ENCODE results near the gene QSOX2. TPM values are rescaled to one million over a fixed set of nuclear protein-coding genes. Genes with fewer than 3 reads are reported as not detected.
A peak's percentile ranks its signal among the peaks of the same experiment; 100 is the strongest.
"Not testable (repeated sequence)": the region's sequence is repeated elsewhere in the genome, so short reads cannot be mapped to it uniquely, and the experiment has no call there.

QSOX2 gene
- total and polyA plus RNA-seq, 2 experiments from 2014 or later: 9.2 to 29.2 TPM

DNA sequence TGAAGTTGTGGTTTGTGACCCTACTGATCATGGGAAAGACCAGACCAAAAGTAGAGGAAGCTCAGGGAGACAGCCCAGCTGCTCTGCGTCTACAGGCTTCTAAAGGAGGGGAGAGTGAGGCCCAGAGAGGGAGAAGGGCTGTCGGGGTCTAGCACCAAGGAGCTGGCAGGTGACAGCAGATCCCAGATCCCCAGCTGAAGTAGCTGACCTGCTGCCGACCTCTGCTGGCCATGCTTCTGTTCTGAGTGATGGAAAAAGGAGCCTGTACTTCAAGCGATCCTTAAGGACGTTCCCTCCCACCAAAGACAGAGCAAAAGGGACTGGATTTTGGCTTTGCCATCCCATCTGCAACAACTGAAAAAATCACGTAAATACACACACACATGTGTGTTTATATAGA is 22.7 kb upstream of the QSOX2 start:
- H3K27ac Mint-ChIP-seq: no peak overlapping the region
- no peaks in the 10 kb centered on the region for H3K79me2 ChIP-seq (replicated peaks; ENCODE audit: insufficient read depth)
- no peaks in the 10 kb centered on the region for H4K20me1 ChIP-seq (replicated peaks; ENCODE audit: insufficient read depth)
- H3K4me1 ChIP-seq (ENCODE audit: insufficient read depth): peaks cover 6% of the 10 kb centered on the region; the same call in 1 of the 2 replicates
- H3K4me3 ChIP-seq: peak overlapping the region; percentile 77; the same call in 1 of the 2 replicates
- no peaks in the 10 kb centered on the region for H3K36me3 Mint-ChIP-seq (ENCODE audit: low read depth)
- H3K4me3 Mint-ChIP-seq: peak overlapping the region; percentile 74
- TF ChIP-seq ZNF114 (CRISPR knock-in tag; IDR thresholded peaks at IDR 0.05) (no peak), NANOG (IDR thresholded peaks at IDR 0.05; ENCODE audit: borderline replicate concordance) (no peak), POLR2AphosphoS5 (IDR thresholded peaks at IDR 0.05; ENCODE audit: low read depth) (no peak)
- TF ChIP-seq, protein P1, sequence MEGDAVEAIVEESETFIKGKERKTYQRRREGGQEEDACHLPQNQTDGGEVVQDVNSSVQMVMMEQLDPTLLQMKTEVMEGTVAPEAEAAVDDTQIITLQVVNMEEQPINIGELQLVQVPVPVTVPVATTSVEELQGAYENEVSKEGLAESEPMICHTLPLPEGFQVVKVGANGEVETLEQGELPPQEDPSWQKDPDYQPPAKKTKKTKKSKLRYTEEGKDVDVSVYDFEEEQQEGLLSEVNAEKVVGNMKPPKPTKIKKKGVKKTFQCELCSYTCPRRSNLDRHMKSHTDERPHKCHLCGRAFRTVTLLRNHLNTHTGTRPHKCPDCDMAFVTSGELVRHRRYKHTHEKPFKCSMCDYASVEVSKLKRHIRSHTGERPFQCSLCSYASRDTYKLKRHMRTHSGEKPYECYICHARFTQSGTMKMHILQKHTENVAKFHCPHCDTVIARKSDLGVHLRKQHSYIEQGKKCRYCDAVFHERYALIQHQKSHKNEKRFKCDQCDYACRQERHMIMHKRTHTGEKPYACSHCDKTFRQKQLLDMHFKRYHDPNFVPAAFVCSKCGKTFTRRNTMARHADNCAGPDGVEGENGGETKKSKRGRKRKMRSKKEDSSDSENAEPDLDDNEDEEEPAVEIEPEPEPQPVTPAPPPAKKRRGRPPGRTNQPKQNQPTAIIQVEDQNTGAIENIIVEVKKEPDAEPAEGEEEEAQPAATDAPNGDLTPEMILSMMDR (conservative IDR thresholded peaks at IDR 0.05; ENCODE audit: low read depth in 2 of 2): peak in 1 of 2 experiments; percentile 62; a peak in 2 of 4 replicates
- ATAC-seq (peak; percentile 47), DNase-seq (ENCODE audit: low spot score) (peak; percentile 58)
- peaks cover 4% of the 10 kb centered on the region for H3K27me3 Mint-ChIP-seq (ENCODE audit: insufficient read depth, low read depth, poor library complexity)
- H3K36me3 ChIP-seq (ENCODE audit: insufficient read depth): no peaks in the 10 kb centered on the region
- H3K4me2 ChIP-seq: peak overlapping the region; percentile 91; the same call in 1 of the 2 replicates
- no peaks in the 10 kb centered on the region for H3K9me3 Mint-ChIP-seq
- no peak overlapping the region for H3K27ac ChIP-seq (ENCODE audit: low read depth)
- no peaks in the 10 kb centered on the region for H3K9me2 ChIP-seq (ENCODE audit: insufficient read depth)
- peaks cover 25% of the 10 kb centered on the region for H3K4me1 Mint-ChIP-seq
- H2AFZ ChIP-seq: no peak overlapping the region
- no peaks in the 10 kb centered on the region; the same call in 1 of the 2 replicates for H3F3A ChIP-seq (replicated peaks; ENCODE audit: low read depth)
- H3K27me3 ChIP-seq (ENCODE audit: insufficient read depth): no peaks in the 10 kb centered on the region

DNA sequence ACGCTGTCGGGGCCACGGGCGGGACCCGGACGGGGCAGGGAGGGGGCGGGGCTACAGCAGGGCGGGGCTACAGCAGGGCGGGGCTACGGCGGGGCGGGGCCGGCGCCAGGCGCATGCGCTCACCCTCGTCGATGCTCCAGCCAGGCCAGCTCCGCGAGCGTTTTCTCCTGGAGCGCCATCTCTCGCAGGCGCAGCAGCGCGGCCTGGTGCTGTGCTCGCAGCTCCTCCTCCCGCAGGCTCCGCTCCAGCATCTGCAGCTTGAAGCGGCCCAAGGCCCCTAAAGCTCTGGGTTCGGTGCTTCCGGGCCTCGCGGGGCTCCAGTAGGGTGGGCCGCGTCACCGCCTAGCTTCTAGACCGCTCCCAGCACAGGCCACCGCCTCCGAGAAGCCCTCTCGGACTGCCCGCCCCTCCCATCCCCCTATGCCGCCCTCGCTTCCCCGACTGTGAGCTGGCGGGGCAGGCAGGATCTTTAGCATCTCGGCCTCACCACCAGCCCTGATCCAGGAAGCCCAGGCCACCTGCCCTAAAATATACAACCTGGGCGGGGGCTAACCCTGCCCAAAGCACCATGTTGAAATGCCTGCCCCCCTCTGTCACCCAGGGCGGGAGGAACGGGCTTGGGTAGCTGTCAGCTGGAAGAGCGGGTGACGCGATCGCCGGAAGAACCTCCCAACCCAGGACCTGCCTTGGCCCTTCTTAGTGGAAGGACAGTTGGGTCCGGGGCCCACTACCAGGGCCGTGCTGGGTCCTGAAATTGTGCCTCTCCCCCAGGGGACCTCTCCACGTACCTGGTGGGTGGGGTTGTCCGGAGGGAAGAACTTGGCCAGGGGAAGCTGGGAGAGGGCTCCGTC is 21.9 kb upstream of the QSOX2 start:
- H3K4me3 Mint-ChIP-seq: peak overlapping the region; percentile 74
- Histone ChIP-seq H4K20me1 (replicated peaks; ENCODE audit: insufficient read depth) (no peaks in the 10 kb centered on the region), H3K27ac (ENCODE audit: low read depth) (no peak overlapping the region), H2AFZ (peak overlapping the region; percentile 94), H3K79me2 (replicated peaks; ENCODE audit: insufficient read depth) (no peaks in the 10 kb centered on the region), H3K36me3 (ENCODE audit: insufficient read depth) (no peaks in the 10 kb centered on the region), H3K4me2 (peak overlapping the region; percentile 91), H3K9me2 (ENCODE audit: insufficient read depth) (no peaks in the 10 kb centered on the region), H3K4me3 (peak overlapping the region; percentile 77), H3K27me3 (ENCODE audit: insufficient read depth) (no peaks in the 10 kb centered on the region), H3K4me1 (ENCODE audit: insufficient read depth) (peaks cover 6% of the 10 kb centered on the region; the same call in 1 of the 2 replicates), H3F3A (replicated peaks; ENCODE audit: low read depth) (no peaks in the 10 kb centered on the region; the same call in 1 of the 2 replicates)
- DNase-seq (ENCODE audit: low spot score) (peak; percentile 85), ATAC-seq (peak; percentile 84)
- peak overlapping the region; percentile 40; the same call in 1 of the 2 replicates for H3K27ac Mint-ChIP-seq
- H3K36me3 Mint-ChIP-seq (ENCODE audit: low read depth): no peaks in the 10 kb centered on the region
- no peaks in the 10 kb centered on the region for H3K9me3 Mint-ChIP-seq
- TF ChIP-seq ZNF331 (CRISPR knock-in tag; IDR thresholded peaks at IDR 0.05; ENCODE audit: low read depth) (no peak), POLR2AphosphoS5 (IDR thresholded peaks at IDR 0.05; ENCODE audit: low read depth) (peak; percentile 85)
- TF ChIP-seq, protein P2, sequence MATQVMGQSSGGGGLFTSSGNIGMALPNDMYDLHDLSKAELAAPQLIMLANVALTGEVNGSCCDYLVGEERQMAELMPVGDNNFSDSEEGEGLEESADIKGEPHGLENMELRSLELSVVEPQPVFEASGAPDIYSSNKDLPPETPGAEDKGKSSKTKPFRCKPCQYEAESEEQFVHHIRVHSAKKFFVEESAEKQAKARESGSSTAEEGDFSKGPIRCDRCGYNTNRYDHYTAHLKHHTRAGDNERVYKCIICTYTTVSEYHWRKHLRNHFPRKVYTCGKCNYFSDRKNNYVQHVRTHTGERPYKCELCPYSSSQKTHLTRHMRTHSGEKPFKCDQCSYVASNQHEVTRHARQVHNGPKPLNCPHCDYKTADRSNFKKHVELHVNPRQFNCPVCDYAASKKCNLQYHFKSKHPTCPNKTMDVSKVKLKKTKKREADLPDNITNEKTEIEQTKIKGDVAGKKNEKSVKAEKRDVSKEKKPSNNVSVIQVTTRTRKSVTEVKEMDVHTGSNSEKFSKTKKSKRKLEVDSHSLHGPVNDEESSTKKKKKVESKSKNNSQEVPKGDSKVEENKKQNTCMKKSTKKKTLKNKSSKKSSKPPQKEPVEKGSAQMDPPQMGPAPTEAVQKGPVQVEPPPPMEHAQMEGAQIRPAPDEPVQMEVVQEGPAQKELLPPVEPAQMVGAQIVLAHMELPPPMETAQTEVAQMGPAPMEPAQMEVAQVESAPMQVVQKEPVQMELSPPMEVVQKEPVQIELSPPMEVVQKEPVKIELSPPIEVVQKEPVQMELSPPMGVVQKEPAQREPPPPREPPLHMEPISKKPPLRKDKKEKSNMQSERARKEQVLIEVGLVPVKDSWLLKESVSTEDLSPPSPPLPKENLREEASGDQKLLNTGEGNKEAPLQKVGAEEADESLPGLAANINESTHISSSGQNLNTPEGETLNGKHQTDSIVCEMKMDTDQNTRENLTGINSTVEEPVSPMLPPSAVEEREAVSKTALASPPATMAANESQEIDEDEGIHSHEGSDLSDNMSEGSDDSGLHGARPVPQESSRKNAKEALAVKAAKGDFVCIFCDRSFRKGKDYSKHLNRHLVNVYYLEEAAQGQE (IDR thresholded peaks at IDR 0.05; ENCODE audit: unreplicated experiment): no peak
- TF ChIP-seq, protein P1 (conservative IDR thresholded peaks at IDR 0.05; ENCODE audit: low read depth in 2 of 2): peak in 1 of 2 experiments; percentile 41; a peak in 2 of 4 replicates
- H3K27me3 Mint-ChIP-seq (ENCODE audit: insufficient read depth, low read depth, poor library complexity): peaks cover 4% of the 10 kb centered on the region
- H3K4me1 Mint-ChIP-seq: peaks cover 25% of the 10 kb centered on the region

DNA sequence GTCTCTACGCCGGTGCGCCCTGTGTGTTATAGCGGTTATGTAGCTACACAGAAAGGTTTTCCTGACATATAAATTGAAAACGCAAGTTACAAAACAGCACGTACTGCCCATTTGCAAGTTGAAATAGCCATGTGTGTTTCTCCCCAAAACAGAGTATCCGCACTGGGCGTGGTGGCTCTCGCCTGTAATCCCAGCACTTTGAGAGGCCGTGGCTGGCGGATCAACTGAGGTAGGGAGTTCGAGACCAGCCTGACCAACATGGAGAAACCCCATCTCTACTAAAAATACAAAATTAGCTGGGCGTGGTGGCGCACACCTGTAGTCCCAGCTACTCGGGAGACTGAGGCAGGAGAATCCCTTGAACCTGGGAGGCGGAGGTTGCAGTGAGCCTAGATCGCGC is 21.0 kb upstream of the QSOX2 start:
- H3K9me3 Mint-ChIP-seq; H3K27ac ChIP-seq (ENCODE audit: low read depth); H3K9me2 ChIP-seq (ENCODE audit: insufficient read depth); H3K36me3 Mint-ChIP-seq (ENCODE audit: low read depth); H3K4me1 ChIP-seq (ENCODE audit: insufficient read depth); ATAC-seq; DNase-seq (ENCODE audit: low spot score); H3K27ac Mint-ChIP-seq; H4K20me1 ChIP-seq (replicated peaks; ENCODE audit: insufficient read depth); H3K36me3 ChIP-seq (ENCODE audit: insufficient read depth); H3K27me3 Mint-ChIP-seq (ENCODE audit: insufficient read depth, low read depth, poor library complexity); H3K79me2 ChIP-seq (replicated peaks; ENCODE audit: insufficient read depth); H3K27me3 ChIP-seq (ENCODE audit: insufficient read depth); H3F3A ChIP-seq (replicated peaks; ENCODE audit: low read depth): not testable (repeated sequence)
- Mint-ChIP-seq H3K4me3 (peak overlapping the region; percentile 64), H3K4me1 (peaks cover 25% of the 10 kb centered on the region)
- Histone ChIP-seq H3K4me3 (peak overlapping the region; percentile 77), H3K4me2 (peak overlapping the region; percentile 91), H2AFZ (peak overlapping the region; percentile 94)
